A549 (cell line): ENCODE data around the gene SNRPD3. TPM values are rescaled to one million over a fixed set of nuclear protein-coding genes. Genes with fewer than 3 reads are reported as not detected.

Experiments used
- ATAC-seq, 2 experiments: fragments of 200-7000 bp in 1 of 2; fragments of >200 bp in 1 of 2; cut with Nextera tagmentation in 1 of 2; cut with Tn5 transposase in 1 of 2; 3 replicates each; pipeline versions ENCODE4 v1.8.0 to v1.9.1; 2018 to 2020; ENCODE audit warnings: mild to moderate bottlenecking in 1 of 2, moderate library complexity in 1 of 2
- CTCF ChIA-PET: fragments of 300-600 bp; sonication (Branson Sonifier 250); formaldehyde crosslinking; extraction: SDS; loops from one replicate; lab custom pipeline; 2021; ENCODE audit warnings: antibody characterized with exemption, inconsistent platforms; lab: Yijun Ruan, JAX
- POLR2A ChIA-PET: fragments of 350-600 bp; formaldehyde crosslinking; extraction: SDS; loops from one replicate; lab custom pipeline; 2021; ENCODE audit warnings: antibody characterized with exemption, inconsistent platforms; lab: Yijun Ruan, JAX
- DNase-seq, 2 experiments: peaks; one replicate each; pipeline versions ENCODE4 v3.0.0 to v3.0.0-alpha.2; 2011 to 2016; ENCODE audit warnings: low read depth in 1 of 2, low spot score in 1 of 2
- FAIRE-seq: peaks from 2 replicates; lab custom pipeline; 2011; peaks lifted over from hg19 to GRCh38; lab: Jason Lieb, UNC
- H3K27ac ChIP-seq, 2 experiments: fragments of >200 bp; sonication (Bioruptor Twin); formaldehyde crosslinking; 3 replicates each; pipeline ENCODE4 v1.5.1; 2016 to 2017
- H3K4me1 ChIP-seq: fragments of >200 bp; sonication (Bioruptor Twin); formaldehyde crosslinking; 3 replicates; pipeline ENCODE4 v1.6.1; 2016
- H3K4me2 ChIP-seq: fragments of >200 bp; sonication (Bioruptor Twin); formaldehyde crosslinking; 3 replicates; pipeline ENCODE4 v1.6.1; 2016
- H3K4me3 ChIP-seq: fragments of >200 bp; sonication (Bioruptor Twin); formaldehyde crosslinking; 3 replicates; pipeline ENCODE4 v1.5.1; 2016
- H3K9me3 ChIP-seq: fragments of >200 bp; sonication (Bioruptor Twin); formaldehyde crosslinking; 3 replicates; pipeline ENCODE4 v1.6.1; 2016
- CHD2 ChIP-seq: fragments of 150-350 bp; IDR thresholded peaks from 2 replicates; pipeline ENCODE4 v1.6.1; 2014; ENCODE audit warnings: low read length; ENCODE audit not compliant: partially characterized antibody
- CTCF ChIP-seq: fragments of >200 bp; sonication (Bioruptor Twin); formaldehyde crosslinking; IDR thresholded peaks from 3 replicates; pipeline ENCODE4 v1.5.1; 2016
- EHF ChIP-seq: fragments of 250-450 bp; sonication (Bioruptor Pico); IDR thresholded peaks from 2 replicates; pipeline ENCODE4 v1.5.0; 2020; ENCODE audit warnings: mild to moderate bottlenecking
- FOSB ChIP-seq: fragments of 250-450 bp; sonication (Bioruptor Pico); IDR thresholded peaks from 2 replicates; pipeline ENCODE4 v1.5.0; 2020; ENCODE audit warnings: mild to moderate bottlenecking, moderate library complexity
- FOXS1 ChIP-seq: fragments of 250-450 bp; sonication (Bioruptor Pico); IDR thresholded peaks from 2 replicates; pipeline ENCODE4 v1.5.0; 2020; ENCODE audit warnings: mild to moderate bottlenecking, moderate library complexity
- GATA3 ChIP-seq: IDR thresholded peaks from 2 replicates; pipeline ENCODE4 v1.6.1; 2012; ENCODE audit warnings: borderline replicate concordance
- HOXA7 ChIP-seq: fragments of 250-450 bp; sonication (Bioruptor Pico); IDR thresholded peaks from 2 replicates; pipeline ENCODE4 v1.5.0; 2020; ENCODE audit warnings: mild to moderate bottlenecking, moderate library complexity
- HOXB13 ChIP-seq: fragments of 250-450 bp; sonication (Bioruptor Pico); IDR thresholded peaks from 2 replicates; pipeline ENCODE4 v1.5.0; 2020; ENCODE audit warnings: low read depth, mild to moderate bottlenecking, moderate library complexity
- KDM1A ChIP-seq: fragments of 200-600 bp; sonication (generic); IDR thresholded peaks from 2 replicates; pipeline ENCODE4 v1.6.1; 2016; ENCODE audit warnings: low read depth, mild to moderate bottlenecking
- KDM5A ChIP-seq: fragments of 200-600 bp; sonication (generic); IDR thresholded peaks from 2 replicates; pipeline ENCODE4 v1.6.1; 2016; ENCODE audit warnings: antibody characterized with exemption, mild to moderate bottlenecking
- MAFK ChIP-seq: fragments of 450-650 bp; IDR thresholded peaks from 2 replicates; pipeline ENCODE4 v1.6.1; 2014; ENCODE audit not compliant: partially characterized antibody
- MAZ ChIP-seq: fragments of 150-350 bp; IDR thresholded peaks from 2 replicates; pipeline ENCODE4 v1.6.1; 2014; ENCODE audit warnings: antibody characterized with exemption, low read depth, low read length, borderline replicate concordance
- NPAS2 ChIP-seq: fragments of 250-450 bp; sonication (Bioruptor Pico); IDR thresholded peaks from 2 replicates; pipeline ENCODE4 v1.8.0; 2022; ENCODE audit warnings: mild to moderate bottlenecking, moderate library complexity, borderline replicate concordance
- PHF8 ChIP-seq: fragments of 200-600 bp; sonication (generic); IDR thresholded peaks from 2 replicates; pipeline ENCODE4 v1.6.1; 2016; ENCODE audit warnings: low read depth, mild to moderate bottlenecking, antibody characterized with exemption, moderate library complexity, borderline replicate concordance
- RCOR1 ChIP-seq: fragments of 150-350 bp; IDR thresholded peaks from 2 replicates; pipeline ENCODE4 v1.6.1; 2014; ENCODE audit warnings: antibody characterized with exemption, low read length, low read depth
- SREBF2 ChIP-seq: fragments of 450-650 bp; IDR thresholded peaks from 2 replicates; pipeline ENCODE4 v1.6.1; 2014; ENCODE audit warnings: mild to moderate bottlenecking, moderate library complexity
- TP53 ChIP-seq: fragments of 250-450 bp; sonication (Bioruptor Pico); IDR thresholded peaks from 2 replicates; pipeline ENCODE4 v1.5.0; 2021; ENCODE audit warnings: mild to moderate bottlenecking, moderate library complexity
- ZSCAN20 ChIP-seq: fragments of 250-450 bp; sonication (Bioruptor Pico); IDR thresholded peaks from 2 replicates; pipeline ENCODE4 v1.8.0; 2022; ENCODE audit warnings: mild to moderate bottlenecking, moderate library complexity
- WGBS: methylation state at CpG from one replicate; pipeline ENCODE4 v1.1.6; 2017; ENCODE audit errors: missing lambda C conversion rate; 5-methylcytosine and 5-hydroxymethylcytosine counted together
- polyA plus RNA-seq, 4 experiments: library from polyadenylated mRNA; depleted of rRNA in 3 of 4; stranded (reverse); fragments of >200 nt; fragmentation: RNase III in 1 of 4; extraction: RNeasy Plus Mini Kit Qiagen cat#74134 plus additional on column Dnase treatment in 1 of 4; gene quantifications; 2 replicates in 3 of 4; 3 replicates in 1 of 4; pipeline ENCODE4 v1.2.3, GENCODE V29; 2011 to 2017
- TF ChIP-seq, protein P1 (sequence below): IDR thresholded peaks from 2 replicates; pipeline ENCODE4 v1.6.1; 2012
- TF ChIP-seq, protein P2 (sequence below): fragments of >200 bp; sonication (Bioruptor Twin); formaldehyde crosslinking; IDR thresholded peaks from 3 replicates; pipeline ENCODE4 v1.6.1; 2016
- TF ChIP-seq, protein P3 (sequence below): IDR thresholded peaks from 2 replicates; pipeline ENCODE4 v1.6.1; 2012; ENCODE audit warnings: low read depth, borderline replicate concordance
- TF ChIP-seq, protein P4 (sequence below): fragments of 450-650 bp; IDR thresholded peaks from 2 replicates; pipeline ENCODE4 v1.6.1; 2014; ENCODE audit warnings: antibody characterized with exemption

SNRPD3 gene
- polyA plus RNA-seq, 2 of the 4 experiments (the other 2 are of a cell fraction): 157 to 344 TPM

DNA sequence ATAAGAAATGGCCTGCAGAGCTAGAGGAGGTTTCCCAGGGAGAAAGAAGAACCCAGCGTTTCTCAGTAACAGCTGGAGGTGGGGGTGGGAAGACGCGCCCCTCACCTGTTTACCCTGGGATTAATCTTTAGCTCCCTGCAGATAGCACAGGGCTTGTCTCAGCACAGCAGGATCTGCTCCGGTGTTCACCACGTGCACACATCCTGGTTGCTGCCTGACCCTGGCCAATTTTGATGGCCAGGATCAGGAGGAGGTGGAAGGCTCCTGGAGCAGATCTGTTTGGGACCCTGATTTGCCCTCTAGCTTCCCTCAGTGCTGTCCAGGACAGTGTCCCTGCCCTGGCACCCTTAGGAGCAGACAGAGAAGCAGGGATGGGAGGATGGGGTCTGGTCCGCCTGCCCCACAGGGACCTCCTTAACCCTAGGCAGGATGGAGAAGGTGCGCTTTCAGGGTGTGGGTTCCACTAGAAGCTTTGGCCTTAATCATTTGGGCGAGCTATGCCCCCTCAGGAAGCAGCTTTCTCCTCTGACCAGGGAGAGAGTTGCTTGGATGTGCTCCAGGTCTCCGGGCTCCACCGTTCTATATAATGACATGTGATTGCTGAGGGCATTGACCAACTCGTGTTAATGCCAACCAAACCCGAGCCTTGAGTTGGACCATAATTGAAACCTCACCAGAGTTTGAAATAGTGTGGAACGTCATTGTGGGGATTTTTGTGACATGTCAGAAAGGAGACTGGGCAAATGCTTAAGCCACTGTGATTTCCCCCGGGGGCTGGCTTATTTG lies 41.4 kb upstream of the SNRPD3 start:
- FAIRE-seq: no peak
- H3K27ac ChIP-seq: peak overlapping the region in 1 of 2 experiments; percentile 18; a peak in 1 of 6 replicates
- CTCF ChIA-PET: interaction anchor here (0.7 to 1.3 kb wide), 3 partner anchors 11 to 325 kb away, joined by 3 to 5 read pairs (median 3); no protein-coding TSS in a partner anchor
- TF ChIP-seq, protein P1, sequence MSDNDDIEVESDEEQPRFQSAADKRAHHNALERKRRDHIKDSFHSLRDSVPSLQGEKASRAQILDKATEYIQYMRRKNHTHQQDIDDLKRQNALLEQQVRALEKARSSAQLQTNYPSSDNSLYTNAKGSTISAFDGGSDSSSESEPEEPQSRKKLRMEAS: peak; percentile 44; the same call in 1 of the 2 replicates
- no peak for TF ChIP-seq EHF (CRISPR knock-in tag)
- TF ChIP-seq MAZ: no peak
- TF ChIP-seq, all 56 proteins: peak for 1
- Histone ChIP-seq H3K4me3 (no peak overlapping the region), H3K4me2 (peak overlapping the region; percentile 37; the same call in 2 of the 3 replicates), H3K4me1 (peaks cover 33% of the 10 kb centered on the region), H3K9me3 (no peaks in the 10 kb centered on the region)
- no peak for DNase-seq
- peak; percentile 42 to 50; a peak in 3 of 6 replicates for ATAC-seq
- POLR2A ChIA-PET: no interaction called here
- 26% methylated on average over 11 of the region's 14 CpGs for WGBS

GRCh38 chr22:24515027-24515338 lies 40.8 kb upstream of the SNRPD3 start:
- CTCF ChIA-PET: interaction anchor here (1.1 to 1.3 kb wide), 2 partner anchors 11 to 325 kb away, joined by 3 to 5 read pairs; no protein-coding TSS in a partner anchor
- WGBS: 98% methylated on average over 6 of the region's 8 CpGs
- Histone ChIP-seq H3K9me3 (no peaks in the 10 kb centered on the region), H3K27ac (peak overlapping the region in 1 of 2 experiments; percentile 13; a peak in 1 of 6 replicates), H3K4me3 (no peak overlapping the region), H3K4me1 (peaks cover 33% of the 10 kb centered on the region), H3K4me2 (no peak overlapping the region)
- FAIRE-seq: no peak
- DNase-seq: no peak
- POLR2A ChIA-PET: no interaction called here
- ATAC-seq: no peak
- TF ChIP-seq HOXA7 (CRISPR knock-in tag): no peak
- TF ChIP-seq MAFK: peak; percentile 31

DNA sequence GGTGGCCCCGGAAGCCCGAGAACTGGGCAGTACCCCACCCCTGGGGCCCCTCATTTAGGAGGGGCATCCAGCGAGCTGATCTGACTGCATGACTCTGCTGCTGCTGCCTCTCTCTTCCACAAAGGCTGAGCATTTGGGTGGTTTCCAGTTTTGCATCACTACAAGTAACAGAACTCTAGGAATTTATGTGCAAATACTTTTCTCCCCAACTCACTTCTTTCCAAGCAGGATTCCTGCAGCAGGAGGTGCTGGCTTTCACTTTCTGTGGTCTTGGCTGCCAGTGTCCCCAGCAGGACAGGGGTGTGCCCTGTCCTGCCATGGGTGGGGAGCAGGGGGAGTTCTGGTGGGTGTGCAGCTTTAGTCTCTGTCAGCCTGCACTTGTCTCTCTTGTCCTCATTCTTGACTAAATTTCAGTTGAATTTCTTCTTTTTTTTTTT lies 39.5 kb upstream of the SNRPD3 start:
- DNase-seq (peak; percentile 19 to 21), FAIRE-seq (no peak), ATAC-seq (peak; percentile 62 to 70; a peak in 4 of 6 replicates)
- Histone ChIP-seq H3K4me3 (no peak overlapping the region), H3K9me3 (no peaks in the 10 kb centered on the region), H3K4me1 (peaks cover 22% of the 10 kb centered on the region), H3K4me2 (peak overlapping the region; percentile 48), H3K27ac (peak overlapping the region in 1 of 2 experiments; percentile 19; a peak in 2 of 6 replicates)
- CTCF ChIA-PET: interaction anchor here (0.6 to 1.1 kb wide), 6 partner anchors 13 to 218 kb away, joined by 3 to 4 read pairs (median 3); no protein-coding TSS in a partner anchor
- TF ChIP-seq FOSB (CRISPR knock-in tag): no peak
- TF ChIP-seq HOXB13: no peak
- TF ChIP-seq, protein P1: no peak
- no peak for TF ChIP-seq CTCF
- no peak for TF ChIP-seq CHD2
- POLR2A ChIA-PET: interaction anchor here (0.7 kb wide), 1 partner anchor 11 kb away, joined by 3 read pairs; no protein-coding TSS in a partner anchor
- 14% methylated on average over 3 of the region's 3 CpGs for WGBS

- DNase-seq (no peak), ATAC-seq (no peak), FAIRE-seq (no peak)
- H3K4me1 ChIP-seq: peaks cover 27% of the 10 kb centered on the region
- H3K9me3 ChIP-seq: no peaks in the 10 kb centered on the region
- no peak overlapping the region for H3K4me2 ChIP-seq
- ChIA-PET POLR2A (no interaction called here), CTCF (interaction anchor here (1.3 kb wide), 2 partner anchors 17 to 93 kb away, joined by 3 read pairs; no protein-coding TSS in a partner anchor)
- WGBS: 94% methylated on average over 2 of the region's 2 CpGs
- no peak overlapping the region for H3K4me3 ChIP-seq
- H3K27ac ChIP-seq: no peak overlapping the region
- TF ChIP-seq KDM1A (no peak), KDM5A (no peak), ZSCAN20 (CRISPR knock-in tag) (no peak), FOSB (CRISPR knock-in tag) (no peak), HOXA7 (CRISPR knock-in tag) (no peak), PHF8 (no peak), RCOR1 (no peak), FOXS1 (CRISPR knock-in tag) (no peak), GATA3 (no peak), TP53 (no peak), HOXB13 (no peak), SREBF2 (no peak), NPAS2 (CRISPR knock-in tag) (no peak)
- TF ChIP-seq, protein P2, sequence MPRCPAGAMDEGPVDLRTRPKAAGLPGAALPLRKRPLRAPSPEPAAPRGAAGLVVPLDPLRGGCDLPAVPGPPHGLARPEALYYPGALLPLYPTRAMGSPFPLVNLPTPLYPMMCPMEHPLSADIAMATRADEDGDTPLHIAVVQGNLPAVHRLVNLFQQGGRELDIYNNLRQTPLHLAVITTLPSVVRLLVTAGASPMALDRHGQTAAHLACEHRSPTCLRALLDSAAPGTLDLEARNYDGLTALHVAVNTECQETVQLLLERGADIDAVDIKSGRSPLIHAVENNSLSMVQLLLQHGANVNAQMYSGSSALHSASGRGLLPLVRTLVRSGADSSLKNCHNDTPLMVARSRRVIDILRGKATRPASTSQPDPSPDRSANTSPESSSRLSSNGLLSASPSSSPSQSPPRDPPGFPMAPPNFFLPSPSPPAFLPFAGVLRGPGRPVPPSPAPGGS: no peak
- TF ChIP-seq, protein P3, sequence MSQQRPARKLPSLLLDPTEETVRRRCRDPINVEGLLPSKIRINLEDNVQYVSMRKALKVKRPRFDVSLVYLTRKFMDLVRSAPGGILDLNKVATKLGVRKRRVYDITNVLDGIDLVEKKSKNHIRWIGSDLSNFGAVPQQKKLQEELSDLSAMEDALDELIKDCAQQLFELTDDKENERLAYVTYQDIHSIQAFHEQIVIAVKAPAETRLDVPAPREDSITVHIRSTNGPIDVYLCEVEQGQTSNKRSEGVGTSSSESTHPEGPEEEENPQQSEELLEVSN: no peak
- TF ChIP-seq, protein P1: no peak
- TF ChIP-seq, protein P4, sequence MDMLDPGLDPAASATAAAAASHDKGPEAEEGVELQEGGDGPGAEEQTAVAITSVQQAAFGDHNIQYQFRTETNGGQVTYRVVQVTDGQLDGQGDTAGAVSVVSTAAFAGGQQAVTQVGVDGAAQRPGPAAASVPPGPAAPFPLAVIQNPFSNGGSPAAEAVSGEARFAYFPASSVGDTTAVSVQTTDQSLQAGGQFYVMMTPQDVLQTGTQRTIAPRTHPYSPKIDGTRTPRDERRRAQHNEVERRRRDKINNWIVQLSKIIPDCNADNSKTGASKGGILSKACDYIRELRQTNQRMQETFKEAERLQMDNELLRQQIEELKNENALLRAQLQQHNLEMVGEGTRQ: no peak
Measured at GRCh38 chr22:24517446-24517845, 38.4 kb upstream of the SNRPD3 start.
